IPS-20b (cell line): Measurements from ENCODE around the gene RBBP8NL.
A peak's percentile ranks its signal among the peaks of the same experiment; 100 is the strongest.

ENCODE experiments used
- H3K27ac ChIP-seq: one replicate; pipeline ENCODE4 v1.5.1; 2013; ENCODE audit warnings: low read length
- H3K27me3 ChIP-seq: 2 replicates; pipeline ENCODE4 v1.6.1; 2013; ENCODE audit warnings: mild to moderate bottlenecking, low read length, inconsistent platforms; ENCODE audit not compliant: insufficient read depth
- H3K36me3 ChIP-seq: 2 replicates; pipeline ENCODE4 v1.6.1; 2013; ENCODE audit warnings: low read depth, mild to moderate bottlenecking, inconsistent platforms, low read length, moderate library complexity; ENCODE audit not compliant: insufficient read depth
- H3K4me1 ChIP-seq: 2 replicates; pipeline ENCODE4 v1.6.1; 2013; ENCODE audit warnings: mild to moderate bottlenecking, control low read depth, inconsistent platforms, low read length, moderate library complexity; ENCODE audit not compliant: insufficient read depth
- H3K4me3 ChIP-seq: 2 replicates; pipeline ENCODE4 v1.5.1; 2013; ENCODE audit warnings: mild to moderate bottlenecking, low read length, inconsistent platforms
- H3K9ac ChIP-seq: 2 replicates; pipeline ENCODE4 v1.6.1; 2013; ENCODE audit warnings: low read depth, mild to moderate bottlenecking, inconsistent platforms, low read length, moderate library complexity
- H3K9me3 ChIP-seq: 2 replicates; pipeline ENCODE4 v1.6.1; 2013; ENCODE audit warnings: mild to moderate bottlenecking, low read depth, low read length, inconsistent platforms; ENCODE audit not compliant: insufficient read depth

RBBP8NL gene

DNA sequence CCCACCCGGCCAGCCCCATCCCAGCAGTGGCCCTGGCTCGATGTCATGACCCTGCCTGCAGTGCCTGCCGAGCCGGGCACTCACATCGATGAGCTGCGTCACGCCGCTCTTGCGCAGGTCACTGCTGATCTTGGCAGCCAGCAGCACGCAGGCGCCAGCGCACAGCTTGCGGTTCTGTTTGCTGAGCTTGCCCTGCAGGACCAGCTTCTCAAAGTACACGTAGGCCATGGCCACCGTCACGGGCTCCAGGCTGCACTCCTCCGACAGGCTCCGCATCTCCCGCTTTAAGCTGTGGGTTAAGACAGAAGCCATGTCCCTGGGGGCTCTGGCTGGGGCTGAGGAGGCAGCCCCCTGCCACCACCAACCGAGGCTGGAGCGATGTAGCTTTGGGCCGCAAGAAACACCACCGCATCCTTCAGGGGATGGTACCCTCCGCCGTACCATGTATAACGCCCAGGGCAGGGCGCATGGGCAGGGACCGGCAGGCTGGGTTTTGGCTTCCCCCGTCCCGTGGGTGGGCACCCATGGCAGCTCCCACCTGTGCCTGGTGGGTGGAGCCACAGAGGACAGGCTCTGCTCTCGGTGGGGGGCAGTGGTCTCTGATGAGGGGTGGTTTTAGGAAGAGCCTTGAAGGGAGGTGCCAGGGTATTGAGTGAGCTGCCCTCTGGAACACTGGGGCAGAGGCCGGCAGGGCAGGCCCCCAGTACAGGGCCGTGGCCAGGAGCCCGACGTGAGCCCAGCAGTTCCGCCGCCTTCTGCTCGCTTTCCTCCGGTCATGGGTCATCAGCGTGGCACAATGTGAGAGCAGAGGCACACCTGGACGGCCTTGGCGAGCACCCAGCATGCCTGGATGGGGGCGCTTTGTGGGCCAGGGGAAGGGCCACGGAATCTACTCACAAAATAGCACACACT lies 35.9 kb downstream of the RBBP8NL start:
- no peak overlapping the region for H3K27ac ChIP-seq
- H3K36me3 ChIP-seq, result peaks cover 32% of the 10 kb centered on the region
- no peaks in the 10 kb centered on the region for H3K27me3 ChIP-seq
- H3K9me3 ChIP-seq, result no peaks in the 10 kb centered on the region
- H3K4me3 ChIP-seq, result no peak overlapping the region
- no peaks in the 10 kb centered on the region; the same call in 1 of the 2 replicates for H3K4me1 ChIP-seq
- no peak overlapping the region for H3K9ac ChIP-seq

DNA sequence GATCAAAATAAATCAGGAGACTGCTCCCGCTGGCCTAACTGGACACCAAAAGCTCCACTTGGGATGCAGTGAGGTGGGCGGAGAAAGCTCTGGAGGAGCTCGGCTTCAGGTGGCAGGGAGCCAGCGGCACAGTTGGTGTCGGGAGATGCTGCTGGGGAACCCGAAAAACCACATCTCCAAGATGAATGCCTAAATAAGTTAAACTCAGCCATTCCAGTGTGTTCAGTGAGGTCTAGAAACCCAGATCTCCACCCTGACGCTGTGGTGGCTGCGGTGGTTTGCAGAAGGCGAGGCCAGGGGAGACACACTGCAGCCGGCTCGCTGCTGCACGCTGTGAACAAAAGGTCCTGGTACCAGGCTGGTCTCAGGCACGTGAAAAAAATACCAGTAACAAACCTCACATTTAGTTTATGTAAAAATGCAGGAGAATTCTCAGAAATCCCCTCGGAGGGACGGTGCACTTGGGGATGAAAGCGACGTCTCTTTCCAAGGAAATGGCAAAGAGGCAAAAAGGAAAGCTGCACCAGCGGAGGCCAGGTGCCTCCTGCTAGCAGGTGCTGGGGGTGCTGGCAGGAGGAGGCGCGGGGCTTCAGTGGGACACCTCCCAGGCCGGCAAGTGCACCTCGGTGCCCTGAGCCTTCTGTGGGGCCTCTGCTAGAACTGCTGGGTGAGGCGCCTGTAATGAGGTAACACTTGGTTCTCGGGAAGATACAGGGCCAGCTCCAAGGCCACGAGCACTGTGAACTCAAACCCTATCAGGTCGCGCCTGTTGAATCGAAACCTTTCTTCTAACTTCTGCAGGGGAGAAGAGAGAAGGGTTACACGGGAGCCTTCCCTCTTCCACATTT lies 36.8 kb downstream of the RBBP8NL start:
- Histone ChIP-seq H3K9ac (no peak overlapping the region), H3K4me3 (no peak overlapping the region), H3K27ac (no peak overlapping the region), H3K27me3 (no peaks in the 10 kb centered on the region), H3K4me1 (no peaks in the 10 kb centered on the region; the same call in 1 of the 2 replicates), H3K36me3 (peaks cover 32% of the 10 kb centered on the region), H3K9me3 (no peaks in the 10 kb centered on the region)

DNA sequence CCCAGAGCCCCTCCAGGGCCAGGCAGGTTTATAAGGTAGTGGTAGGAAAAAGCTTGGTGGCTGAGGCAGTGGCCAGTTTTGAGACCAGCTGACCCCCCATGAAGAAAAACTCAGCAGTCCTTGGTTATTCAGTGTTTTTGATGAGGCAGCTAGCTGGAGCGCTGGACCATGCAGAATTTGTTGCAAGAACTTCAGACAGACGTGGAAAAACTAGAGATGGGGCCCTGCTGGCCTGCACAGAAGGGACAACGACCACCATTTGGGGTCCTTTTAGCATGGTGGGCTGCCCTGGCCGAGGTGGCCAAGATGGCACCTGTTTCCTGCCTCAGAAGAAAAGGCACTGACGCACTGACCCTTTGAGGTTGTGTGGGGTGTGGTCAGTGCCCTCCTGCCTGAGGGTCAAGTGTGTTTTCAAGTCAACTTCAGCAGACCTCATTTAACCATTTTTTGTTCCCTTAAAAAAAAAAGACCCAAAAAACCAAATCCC lies 37.7 kb downstream of the RBBP8NL start:
- no peaks in the 10 kb centered on the region for H3K27me3 ChIP-seq
- no peaks in the 10 kb centered on the region; the same call in 1 of the 2 replicates for H3K4me1 ChIP-seq
- no peak overlapping the region for H3K4me3 ChIP-seq
- H3K9me3 ChIP-seq, result no peaks in the 10 kb centered on the region
- peaks cover 32% of the 10 kb centered on the region for H3K36me3 ChIP-seq
- H3K27ac ChIP-seq, result no peak overlapping the region
- no peak overlapping the region for H3K9ac ChIP-seq

DNA sequence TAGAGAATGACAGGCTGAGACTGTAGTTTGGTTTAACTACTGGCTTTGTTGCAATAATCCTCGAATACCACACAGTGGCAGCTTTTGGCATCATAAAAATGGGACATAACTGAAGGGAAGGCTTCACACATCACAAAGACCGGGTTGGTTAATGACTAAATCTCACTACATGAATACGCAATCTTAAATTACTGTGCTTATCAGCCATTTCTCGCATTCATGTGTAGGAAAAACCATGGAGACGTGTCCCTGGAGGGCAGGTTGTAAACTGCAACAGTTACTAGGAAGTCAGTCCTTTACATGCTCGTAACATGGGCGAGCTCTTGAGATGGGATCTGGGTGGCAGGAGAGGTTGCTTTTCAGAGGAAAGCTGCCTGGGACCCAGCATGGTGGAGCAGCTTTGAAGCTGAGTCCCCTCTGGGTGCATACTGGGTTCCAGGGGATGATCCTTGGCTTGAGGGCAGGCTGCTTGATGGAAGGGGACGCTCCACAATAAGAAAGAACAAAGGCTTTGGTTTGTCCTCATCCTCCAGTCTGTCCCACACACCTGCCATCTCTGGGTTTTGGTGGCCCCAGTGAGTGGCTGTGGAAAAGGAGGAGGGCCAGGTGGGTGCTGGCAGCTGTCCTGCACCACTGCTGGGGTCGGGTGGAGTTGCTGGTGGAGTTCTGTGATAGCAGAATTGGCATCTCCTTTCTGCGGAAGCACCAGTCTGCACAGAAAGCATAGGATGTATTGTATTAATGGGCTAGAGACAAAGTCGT lies 38.3 kb downstream of the RBBP8NL start:
- no peak overlapping the region; the same call in 1 of the 2 replicates for H3K4me3 ChIP-seq
- no peaks in the 10 kb centered on the region for H3K9me3 ChIP-seq
- H3K27me3 ChIP-seq, result no peaks in the 10 kb centered on the region
- H3K27ac ChIP-seq, result peak overlapping the region; percentile 18
- H3K36me3 ChIP-seq, result peaks cover 32% of the 10 kb centered on the region
- 0 out of 2 replicates have a peak overlapping the region, but pooled peaks have one; percentile 100 for H3K9ac ChIP-seq
- H3K4me1 ChIP-seq, result no peaks in the 10 kb centered on the region; the same call in 1 of the 2 replicates

DNA sequence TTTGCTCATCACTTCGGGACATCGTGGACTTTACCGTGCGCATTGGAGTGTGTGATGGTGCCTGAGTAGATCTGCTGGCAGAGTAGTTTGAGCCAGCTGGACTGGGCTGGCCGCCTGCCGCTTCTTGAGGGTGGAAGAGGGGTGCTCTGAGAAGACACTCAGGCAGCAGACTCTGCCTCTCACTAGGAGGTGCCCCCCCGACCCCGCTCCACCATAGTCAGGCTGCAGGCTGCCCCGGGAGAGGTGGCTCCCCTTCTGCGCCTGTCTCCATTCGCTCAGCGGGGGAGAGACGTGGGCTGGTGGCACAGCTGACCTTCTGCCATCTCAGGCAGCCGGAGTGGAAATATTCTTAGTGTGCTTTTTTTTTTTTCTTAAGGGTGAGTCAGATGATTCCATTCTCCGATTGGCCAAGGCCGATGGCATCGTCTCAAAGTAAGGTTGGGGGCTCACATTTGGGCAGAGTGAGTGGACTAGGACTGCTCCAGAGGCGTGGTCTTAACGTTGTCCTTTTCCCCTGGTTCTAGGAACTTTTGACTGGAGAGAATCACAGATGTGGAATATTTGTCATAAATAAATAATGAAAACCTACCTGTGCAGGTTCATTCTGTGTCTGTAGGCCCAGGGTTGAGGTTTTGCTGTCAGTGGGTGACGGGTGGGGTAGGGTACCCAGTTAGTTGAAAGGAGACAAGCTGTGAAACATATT lies 39.3 kb downstream of the RBBP8NL start:
- H3K4me3 ChIP-seq, result peak overlapping the region; percentile 100
- H3K9ac ChIP-seq, result peak overlapping the region; percentile 100
- H3K36me3 ChIP-seq, result peaks cover 32% of the 10 kb centered on the region
- no peaks in the 10 kb centered on the region; the same call in 1 of the 2 replicates for H3K4me1 ChIP-seq
- no peaks in the 10 kb centered on the region for H3K9me3 ChIP-seq
- H3K27me3 ChIP-seq, result no peaks in the 10 kb centered on the region
- H3K27ac ChIP-seq, result peak overlapping the region; percentile 86

DNA sequence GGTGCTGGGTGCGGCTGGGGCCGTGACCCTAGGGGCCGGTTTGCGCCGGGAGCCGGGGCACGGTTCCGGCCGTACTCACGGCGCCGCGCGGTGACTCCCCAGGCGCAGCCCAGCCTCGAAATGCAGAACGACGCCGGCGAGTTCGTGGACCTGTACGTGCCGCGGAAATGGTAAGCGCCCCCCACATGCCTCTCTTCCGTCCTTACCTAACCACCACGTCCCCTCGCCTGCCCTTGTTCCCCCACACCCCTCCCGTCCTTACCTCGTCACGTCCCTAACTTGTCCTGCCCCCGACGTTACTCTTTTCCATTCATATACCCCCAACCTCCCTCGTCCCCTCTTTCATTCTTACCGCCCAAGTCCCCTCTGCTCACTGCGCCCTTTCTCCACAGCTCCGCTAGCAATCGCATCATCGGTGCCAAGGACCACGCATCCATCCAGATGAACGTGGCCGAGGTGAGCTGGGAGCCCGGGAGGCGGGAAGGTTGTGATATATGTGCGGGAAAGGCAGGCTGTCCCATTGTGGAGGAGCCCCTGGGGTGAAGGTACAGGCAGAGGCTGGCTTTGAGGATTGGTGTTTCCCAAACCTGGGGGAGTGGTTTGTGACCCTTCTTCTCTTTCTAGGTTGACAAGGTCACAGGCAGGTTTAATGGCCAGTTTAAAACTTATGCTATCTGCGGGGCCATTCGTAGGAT lies 40.0 kb downstream of the RBBP8NL start:
- Histone ChIP-seq H3K27ac (peak overlapping the region; percentile 86), H3K4me3 (peak overlapping the region; percentile 100), H3K9ac (peak overlapping the region; percentile 100), H3K4me1 (no peaks in the 10 kb centered on the region; the same call in 1 of the 2 replicates), H3K27me3 (no peaks in the 10 kb centered on the region), H3K9me3 (no peaks in the 10 kb centered on the region), H3K36me3 (peaks cover 32% of the 10 kb centered on the region)

DNA sequence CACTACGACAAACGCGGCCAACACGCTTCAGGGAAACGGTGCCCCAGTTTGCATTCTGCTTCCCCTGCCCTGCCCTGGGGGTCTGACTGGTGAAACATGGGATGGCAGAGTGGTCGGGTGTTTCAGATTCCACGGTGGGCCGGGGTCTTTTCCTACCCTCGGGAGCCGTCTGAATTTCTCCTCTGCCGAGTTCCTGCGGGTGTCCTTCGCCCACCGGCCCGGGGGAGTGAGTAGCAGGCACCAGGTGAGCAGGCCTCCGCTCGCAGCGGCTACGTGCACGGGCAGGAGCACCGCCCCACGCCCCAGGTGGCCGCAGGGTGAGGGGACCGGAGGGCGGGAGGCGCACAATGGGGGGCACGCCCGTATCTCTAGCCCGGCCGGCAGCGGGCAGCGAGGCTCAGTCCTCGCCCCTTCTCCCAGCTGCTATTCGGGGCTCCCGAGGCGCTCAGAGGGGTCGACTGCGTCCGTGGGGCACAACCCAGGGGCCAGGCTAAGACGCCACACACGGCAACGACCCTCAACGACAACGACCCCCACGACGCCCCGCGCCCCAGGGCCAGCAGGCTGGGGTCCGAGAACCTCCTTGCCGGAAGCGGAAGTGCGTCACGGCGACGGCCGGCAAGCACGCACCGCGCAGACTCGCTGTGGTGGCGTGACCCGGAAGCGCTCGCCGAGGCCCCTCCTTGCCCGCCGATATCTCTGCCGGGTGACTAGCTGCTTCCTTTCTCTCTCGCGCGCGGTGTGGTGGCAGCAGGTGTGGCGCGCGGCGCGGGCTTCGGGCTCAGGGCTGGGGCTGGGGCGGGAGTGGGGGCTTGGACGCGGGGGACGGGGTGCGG lies 40.7 kb downstream of the RBBP8NL start, which contains the start of gene RPS21:
RPS21 (plus strand) TSS at position 721 of the 836 bp plus-strand sequence. CDS start 236 bp downstream, outside the sequence.
- Histone ChIP-seq H3K9ac (peak within 1 kb of the TSS; percentile 100), H3K9me3 (no peaks in the 10 kb centered on the region), H3K4me1 (no peaks in the 10 kb centered on the region; the same call in 1 of the 2 replicates), H3K27ac (peak within 1 kb of the TSS; percentile 97), H3K4me3 (peak within 1 kb of the TSS; percentile 100), H3K27me3 (no peaks in the 10 kb centered on the region), H3K36me3 (peaks cover 40% of the 10 kb centered on the region)

DNA sequence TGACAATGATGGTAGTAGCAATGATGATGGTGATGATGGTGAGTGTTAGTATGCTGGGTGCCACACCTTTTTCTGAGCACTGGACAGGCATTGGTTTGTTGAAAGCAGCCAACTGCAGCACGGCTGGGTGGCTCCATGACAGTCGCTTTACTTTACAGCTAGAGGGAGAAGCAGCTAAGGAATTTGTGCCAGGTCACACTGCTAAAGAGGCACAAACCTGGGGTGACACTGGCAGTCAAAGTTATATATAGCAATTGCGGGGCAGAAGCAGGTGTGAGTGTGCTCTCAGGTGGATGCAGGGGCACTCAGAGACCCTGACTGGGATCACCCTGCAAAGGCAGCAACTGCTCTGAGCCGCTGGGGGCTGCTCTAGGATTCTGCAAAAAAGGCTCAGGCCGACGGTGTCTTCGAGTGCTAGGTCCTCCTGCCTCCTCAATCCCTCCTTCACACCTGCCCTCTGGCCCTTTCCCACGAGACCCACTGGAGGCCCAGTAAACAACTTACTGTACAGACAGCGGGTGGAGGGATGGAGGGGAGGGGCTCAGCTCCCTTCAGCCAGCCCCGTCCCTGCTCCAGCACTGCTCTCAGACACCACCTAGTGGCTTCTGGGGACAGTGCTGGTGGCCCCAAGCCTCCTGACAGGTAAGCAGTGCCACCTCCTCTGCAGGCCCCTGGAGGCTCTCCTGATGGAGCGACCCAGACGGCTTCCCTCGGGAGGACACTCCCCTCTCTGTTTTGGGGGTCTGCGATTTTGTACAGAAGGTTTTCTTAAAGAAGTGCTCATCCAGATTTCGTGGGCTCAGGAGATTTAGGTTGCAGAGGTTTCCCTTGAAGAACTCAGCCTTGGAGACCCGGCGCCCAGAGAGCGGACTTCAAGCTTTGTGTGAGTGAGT lies 44.8 kb downstream of the RBBP8NL start:
- no peaks in the 10 kb centered on the region for H3K27me3 ChIP-seq
- H3K9ac ChIP-seq, result no peak overlapping the region
- H3K27ac ChIP-seq, result no peak overlapping the region

DNA sequence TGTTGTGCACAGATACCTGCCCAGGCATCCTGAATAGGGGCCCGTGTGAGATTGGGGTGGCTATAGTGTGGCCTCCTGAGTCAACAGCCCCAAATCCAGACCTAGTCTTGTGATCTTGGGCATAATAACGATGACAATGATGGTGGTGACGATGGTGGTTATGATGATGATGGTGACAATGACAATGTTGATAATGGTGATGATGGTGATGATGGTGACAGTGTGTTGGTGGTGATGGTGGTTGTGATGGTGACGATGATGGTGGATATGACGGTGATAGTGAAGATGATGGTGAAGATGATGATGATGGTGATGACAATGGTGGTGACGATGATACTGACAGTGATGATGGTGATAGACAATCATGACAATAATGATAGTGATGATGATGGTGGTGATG lies 45.5 kb downstream of the RBBP8NL start:
- no peak overlapping the region for H3K27ac ChIP-seq
- peaks cover 4% of the 10 kb centered on the region; the same call in 1 of the 2 replicates for H3K4me1 ChIP-seq
- no peak overlapping the region for H3K9ac ChIP-seq
- H3K27me3 ChIP-seq, result no peaks in the 10 kb centered on the region
- peaks cover 8% of the 10 kb centered on the region for H3K36me3 ChIP-seq
- H3K4me3 ChIP-seq, result no peak overlapping the region
- H3K9me3 ChIP-seq, result no peaks in the 10 kb centered on the region

More for the DNA sequence above, 44.8 kb downstream of the RBBP8NL start:
- Histone ChIP-seq H3K4me3 (no peak overlapping the region), H3K9me3 (no peaks in the 10 kb centered on the region), H3K36me3 (peaks cover 12% of the 10 kb centered on the region), H3K4me1 (no peaks in the 10 kb centered on the region; the same call in 1 of the 2 replicates)
